Adrenal gland (tissue), 12 donors: ENCODE data around the gene HOXC6. TPM values are rescaled to one million over a fixed set of nuclear protein-coding genes. Genes with fewer than 3 reads are reported as not detected.

ENCODE experiments used
- DNase-seq, 7 donors: peaks; one replicate each; pipeline ENCODE4 v3.0.0-alpha.2; 2019 to 2020
- H3K27ac ChIP-seq, 5 donors: fragments of 200-600 bp; sonication (generic) in 4 of 5; 1 replicate in 3 of 5; 2 replicates in 2 of 5; pipeline versions ENCODE4 v1.5.1 to v1.8.0; 2016 to 2020; ENCODE audit warnings: mild to moderate bottlenecking in 1 of 5
- H3K27me3 ChIP-seq: fragments of 200-600 bp; 2 replicates; pipeline ENCODE4 v1.8.0; 2021
- H3K36me3 ChIP-seq, 2 donors: fragments of 200-600 bp; replicated peaks in 1 of 2; 1 replicate in 1 of 2; 2 replicates in 1 of 2; pipeline versions ENCODE4 v1.5.1 to v1.8.0; 2018 to 2022
- H3K4me1 ChIP-seq, 2 donors: fragments of 200-600 bp; replicated peaks in 1 of 2; 1 replicate in 1 of 2; 2 replicates in 1 of 2; pipeline versions ENCODE4 v1.5.1 to v1.8.0; 2018 to 2021
- H3K4me3 ChIP-seq, 4 donors: fragments of 200-600 bp; sonication (generic) in 3 of 4; one replicate each; pipeline ENCODE4 v1.5.1; 2016 to 2018
- H3K9me3 ChIP-seq, 3 donors: fragments of 200-600 bp; sonication (generic) in 1 of 3; replicated peaks in 1 of 3; 1 replicate in 2 of 3; 2 replicates in 1 of 3; pipeline versions ENCODE4 v1.5.1 to v1.8.0; 2016 to 2021
- CTCF ChIP-seq, 6 experiments: fragments of 450-650 bp in 4 of 6; fragments of 200-600 bp in 2 of 6; sonication (generic) in 1 of 6; IDR thresholded peaks; 1 replicate in 5 of 6; 2 replicates in 1 of 6; pipeline versions ENCODE4 v1.5.1 to v1.8.0; 2016 to 2021; ENCODE audit warnings: antibody characterized with exemption in 6 of 6, mild to moderate bottlenecking in 2 of 6, moderate library complexity in 1 of 6
- POLR2A ChIP-seq, 2 donors: fragments of 450-650 bp; IDR thresholded peaks; one replicate each; pipeline ENCODE4 v1.6.1; 2017; ENCODE audit warnings: antibody characterized with exemption in 2 of 2, mild to moderate bottlenecking in 2 of 2, moderate library complexity in 1 of 2
- WGBS, 4 donors: extraction: QIAGEN DNeasy Blood & Tissue Kit in 2 of 4; methylation state at CpG; one replicate each; pipeline versions ENCODE4 v1.1.5 to v1.1.7; 2013 to 2017; 5-methylcytosine and 5-hydroxymethylcytosine counted together
- intact Hi-C, 2 donors: fragments of 100-400 bp; cut with DNase I; formaldehyde crosslinking; loops; one replicate each; pipeline versions ENCODE4 v1.14.1 to v1.15.0; 2022 to 2023
- polyA plus RNA-seq, 3 donors: library from polyadenylated mRNA; stranded (reverse); fragments of 200-250 nt in 2 of 3; fragments of 350-450 nt in 1 of 3; fragmentation: Illumina TruSeq in 1 of 3; extraction: RNeasy Lipid Tissue Mini Kit (QIAGEN cat#74804) in 1 of 3; gene quantifications; one replicate each; pipeline ENCODE4 v1.2.3, GENCODE V29; 2013 to 2014
- total RNA-seq, 9 donors: library from RNA; depleted of rRNA in 4 of 9; stranded (reverse); fragments of >200 nt in 4 of 9; fragments of 120-200 nt in 1 of 9; fragmentation: NEBNext Ultra II Directional in 1 of 9; extraction: Animal tissue kit (Norgen Biotek cat#: 25700) in 1 of 9; gene quantifications; one replicate each; pipeline versions ENCODE4 v1.1.0 to v1.2.4, GENCODE V29; 2013 to 2023
- donor health status: healthy with polysubstance abuse.
- donor health status: Bipolar disorder and iron deficiency.
- donor health status: DM: yes; HTN: yes; CAD: no.
- donor health status: DM: no; HTN: no; CAD: no.
- donor health status: DM: no; HTN: no; CAD: no.
- donor health status: DM: yes; HTN: yes; CAD: no.

HOXC6 gene
- total and polyA plus RNA-seq, 12 donors = 1.5 to 23.1 (median 13.2) TPM

DNA sequence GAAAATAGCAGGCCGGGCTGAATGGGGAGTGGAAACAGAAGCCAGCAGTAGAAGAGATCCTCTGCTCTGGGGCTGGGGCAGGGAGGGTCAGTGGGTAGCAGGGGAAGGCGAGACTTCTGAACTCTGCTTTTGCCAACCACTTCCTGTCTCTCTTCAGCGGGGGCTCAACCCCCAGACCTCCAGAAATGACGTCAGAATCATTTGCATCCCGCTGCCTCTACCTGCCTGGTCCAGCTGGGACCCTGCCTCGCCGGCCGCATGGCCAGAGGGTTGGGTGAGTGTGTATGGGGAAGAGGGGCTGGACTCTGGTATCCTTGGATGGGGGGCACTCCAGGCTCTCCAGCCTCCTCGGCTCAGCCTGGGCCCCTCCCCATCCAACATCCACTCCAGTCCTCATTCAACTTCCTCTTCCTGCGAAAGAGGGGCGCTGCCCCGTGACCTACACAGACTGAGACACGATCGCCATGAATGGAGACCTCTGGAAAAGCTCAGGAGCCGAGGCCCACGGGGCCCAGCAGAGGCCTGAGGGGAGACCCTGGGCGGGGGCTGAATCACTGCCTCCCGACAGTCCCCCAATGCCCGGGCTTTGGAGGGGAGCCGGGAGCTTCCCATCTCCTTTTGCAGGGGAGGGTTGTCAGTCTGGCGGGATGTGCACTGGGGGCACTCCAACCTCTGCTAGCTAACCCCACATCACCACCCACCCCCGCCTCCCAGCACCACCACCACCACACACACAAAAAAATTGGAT is 24.9 kb downstream of the HOXC6 start:
- peak in 1 of 7 donors; percentile 57 for DNase-seq

DNA sequence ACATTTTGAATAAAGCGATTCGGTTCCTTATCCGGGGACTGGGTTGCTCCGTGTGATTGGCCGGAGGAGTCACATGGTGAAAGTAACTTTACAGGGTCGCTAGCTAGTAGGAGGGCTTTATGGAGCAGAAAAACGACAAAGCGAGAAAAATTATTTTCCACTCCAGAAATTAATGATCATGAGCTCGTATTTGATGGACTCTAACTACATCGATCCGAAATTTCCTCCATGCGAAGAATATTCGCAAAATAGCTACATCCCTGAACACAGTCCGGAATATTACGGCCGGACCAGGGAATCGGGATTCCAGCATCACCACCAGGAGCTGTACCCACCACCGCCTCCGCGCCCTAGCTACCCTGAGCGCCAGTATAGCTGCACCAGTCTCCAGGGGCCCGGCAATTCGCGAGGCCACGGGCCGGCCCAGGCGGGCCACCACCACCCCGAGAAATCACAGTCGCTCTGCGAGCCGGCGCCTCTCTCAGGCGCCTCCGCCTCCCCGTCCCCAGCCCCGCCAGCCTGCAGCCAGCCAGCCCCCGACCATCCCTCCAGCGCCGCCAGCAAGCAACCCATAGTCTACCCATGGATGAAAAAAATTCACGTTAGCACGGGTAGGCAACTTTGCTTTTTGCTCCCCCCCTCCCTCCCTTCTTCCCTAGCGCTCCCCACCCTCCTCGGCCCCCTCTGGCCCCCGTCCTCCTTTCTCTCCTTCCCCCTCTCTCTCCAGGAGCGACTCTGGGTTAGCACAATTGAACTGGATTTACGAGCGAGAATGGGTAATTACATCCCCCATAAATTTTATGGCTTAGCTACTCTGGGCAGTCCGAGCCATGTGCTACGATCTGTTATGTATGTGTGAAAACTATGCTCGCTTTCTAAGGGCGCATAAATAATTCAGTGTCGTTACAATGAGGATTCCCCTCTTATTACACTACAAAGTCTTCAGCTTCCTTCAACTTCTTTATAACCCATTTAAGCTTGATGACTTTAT is 25.8 kb downstream of the HOXC6 start, which contains the start of gene HOXC4:
Gene HOXC4 (plus strand): TSS at position 85 of the 991 bp plus-strand sequence. CDS start 88 bp downstream, at position 173.
- peak in 4 of 7 donors; percentile 38 to 69 (median 55) for DNase-seq
- Histone ChIP-seq H3K9me3 (no peaks in the 10 kb centered on the region), H3K4me1 (peaks cover 0 to 13% of the 10 kb centered on the region in 2 donors), H3K27ac (peak within 1 kb of the TSS in 3 of 5 donors; percentile 21 to 81 (median 78)), H3K4me3 (peak within 1 kb of the TSS; percentile 7 to 80 (median 36)), H3K36me3 (no peaks in the 10 kb centered on the region), H3K27me3 (no peaks in the 10 kb centered on the region)
- intact Hi-C loops = no loop called here
- WGBS, 4 donors = 3 to 4% (median 4%) methylated on average over 28 to 52 of the region's 52 CpGs
- TF ChIP-seq POLR2A (IDR thresholded peaks at IDR 0.05) (no peak), CTCF (IDR thresholded peaks at IDR 0.05) (peak in 1 of 6 experiments; percentile 8)

More for the DNA sequence above, 24.9 kb downstream of the HOXC6 start:
- Histone ChIP-seq H3K4me3 (peak overlapping the region in 3 of 4 donors; percentile 7 to 80 (median 44)), H3K4me1 (peaks cover 0 to 13% of the 10 kb centered on the region in 2 donors), H3K9me3 (no peaks in the 10 kb centered on the region), H3K27ac (peak overlapping the region in 3 of 5 donors; percentile 21 to 81 (median 78)), H3K36me3 (no peaks in the 10 kb centered on the region), H3K27me3 (no peaks in the 10 kb centered on the region)
- intact Hi-C loops = no loop called here
- 9 to 18% (median 11%) methylated on average over 6 to 22 of the region's 22 CpGs for WGBS, 4 donors
- TF ChIP-seq POLR2A (IDR thresholded peaks at IDR 0.05) = no peak
- no peak for TF ChIP-seq CTCF (IDR thresholded peaks at IDR 0.05)

DNA sequence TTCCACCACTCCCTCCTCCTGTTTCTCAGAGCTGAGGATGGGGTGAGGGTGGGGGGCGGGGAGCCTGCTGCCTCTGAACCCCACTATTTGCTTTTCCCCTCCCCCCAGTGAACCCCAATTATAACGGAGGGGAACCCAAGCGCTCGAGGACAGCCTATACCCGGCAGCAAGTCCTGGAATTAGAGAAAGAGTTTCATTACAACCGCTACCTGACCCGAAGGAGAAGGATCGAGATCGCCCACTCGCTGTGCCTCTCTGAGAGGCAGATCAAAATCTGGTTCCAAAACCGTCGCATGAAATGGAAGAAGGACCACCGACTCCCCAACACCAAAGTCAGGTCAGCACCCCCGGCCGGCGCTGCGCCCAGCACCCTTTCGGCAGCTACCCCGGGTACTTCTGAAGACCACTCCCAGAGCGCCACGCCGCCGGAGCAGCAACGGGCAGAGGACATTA is 26.5 kb downstream of the HOXC6 start:
- no peak for DNase-seq
- 44 to 57% (median 52%) methylated on average over 24 of the region's 24 CpGs for WGBS, 4 donors
- intact Hi-C loops = no loop called here

More for the DNA sequence above, 26.5 kb downstream of the HOXC6 start:
- TF ChIP-seq POLR2A (IDR thresholded peaks at IDR 0.05) (no peak), CTCF (IDR thresholded peaks at IDR 0.05) (no peak)
- Histone ChIP-seq H3K27ac (peak overlapping the region in 2 of 5 donors; percentile 4 to 45), H3K36me3 (no peaks in the 10 kb centered on the region), H3K27me3 (no peaks in the 10 kb centered on the region), H3K9me3 (no peaks in the 10 kb centered on the region), H3K4me3 (peak overlapping the region in 2 of 4 donors; percentile 44 to 80), H3K4me1 (peaks cover 0 to 13% of the 10 kb centered on the region in 2 donors)
